Measurements from ENCODE around the gene PRSS1. TPM values are rescaled to one million over a fixed set of nuclear protein-coding genes. Genes with fewer than 3 reads are reported as not detected.

Gene PRSS1
- total and polyA plus RNA-seq, 2 donors (not counting 3 experiments of a cell fraction or from before 2014, with no cell fraction given): not detected

DNA sequence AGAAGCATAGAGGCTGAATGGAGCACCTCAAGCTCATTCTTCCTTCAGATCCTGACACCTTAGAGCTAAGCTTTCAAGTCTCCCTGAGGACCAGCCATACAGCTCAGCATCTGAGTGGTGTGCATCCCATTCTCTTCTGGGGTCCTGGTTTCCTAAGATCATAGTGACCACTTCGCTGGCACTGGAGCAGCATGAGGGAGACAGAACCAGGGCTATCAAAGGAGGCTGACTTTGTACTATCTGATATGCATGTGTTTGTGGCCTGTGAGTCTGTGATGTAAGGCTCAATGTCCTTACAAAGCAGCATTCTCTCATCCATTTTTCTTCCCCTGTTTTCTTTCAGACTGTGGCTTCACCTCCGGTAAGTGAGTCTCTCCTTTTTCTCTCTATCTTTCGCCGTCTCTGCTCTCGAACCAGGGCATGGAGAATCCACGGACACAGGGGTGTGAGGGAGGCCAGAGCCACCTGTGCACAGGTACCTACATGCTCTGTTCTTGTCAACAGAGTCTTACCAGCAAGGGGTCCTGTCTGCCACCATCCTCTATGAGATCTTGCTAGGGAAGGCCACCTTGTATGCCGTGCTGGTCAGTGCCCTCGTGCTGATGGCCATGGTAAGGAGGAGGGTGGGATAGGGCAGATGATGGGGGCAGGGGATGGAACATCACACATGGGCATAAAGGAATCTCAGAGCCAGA lies 52.5 kb downstream of the PRSS1 start:
- intact Hi-C loops (cut with micrococcal nuclease) (no loop called here), dilution Hi-C loops (cut with MboI; ENCODE audit: extremely low pct_ligation_motif_present, low sequenced_read_pairs) (no loop called here)
- no TSS peak for BruUV-seq (replicated peaks)
- Histone ChIP-seq H3K9ac (replicated peaks; ENCODE audit: extremely low read depth, insufficient read depth, low read length) (no peak overlapping the region), H3K36me3 (ENCODE audit: control insufficient read depth in 2 of 2, extremely low read depth in 1 of 2, insufficient read depth in 2 of 2, low read length in 2 of 2) (peaks cover 0 to 9% of the 10 kb centered on the region in 2 experiments), H3K9me3 (replicated peaks; ENCODE audit: control insufficient read depth, insufficient read depth, low read length) (no peaks in the 10 kb centered on the region), H4K20me1 (replicated peaks; ENCODE audit: control insufficient read depth, extremely low read depth, insufficient read depth, low read length) (no peaks in the 10 kb centered on the region), H3K27me3 (ENCODE audit: control insufficient read depth in 2 of 2, insufficient read depth in 2 of 2, low read length in 2 of 2) (no peaks in the 10 kb centered on the region), H3K79me2 (ENCODE audit: control insufficient read depth, insufficient read depth, low read length) (peaks cover 57% of the 10 kb centered on the region), H3K27ac (ENCODE audit: insufficient read depth, low read depth, low read length) (no peak overlapping the region), H3K4me3 (replicated peaks in 1 of 3; ENCODE audit: insufficient read depth in 1 of 3, low read depth in 1 of 3, low read length in 3 of 3) (no peak overlapping the region), H3K4me2 (ENCODE audit: insufficient read depth, low read length) (no peak overlapping the region), H2AFZ (ENCODE audit: low read depth, low read length) (no peak overlapping the region), H3K9me1 (replicated peaks; ENCODE audit: control insufficient read depth, extremely low read depth, insufficient read depth, low read length) (no peaks in the 10 kb centered on the region), H3K4me1 (ENCODE audit: control insufficient read depth, extremely low read depth, insufficient read depth, low read length) (peaks cover 34% of the 10 kb centered on the region)
- ChIA-PET POLR2A (no interaction called here), CTCF (interaction anchor here (2.0 kb wide), 1 partner anchor 9 kb away, joined by 8 read pairs; no protein-coding TSS in a partner anchor)
- DNase-seq (ENCODE audit: low read depth, low spot score): no peak
- no peak for FAIRE-seq
- TF ChIP-seq POLR2AphosphoS5 (IDR thresholded peaks at IDR 0.05; ENCODE audit: insufficient read depth, low read depth, low read length): no peak
- no peak for TF ChIP-seq JUN (IDR thresholded peaks at IDR 0.05; ENCODE audit: borderline replicate concordance, insufficient read depth, insufficient read length, low read depth)
- TF ChIP-seq, protein P1, sequence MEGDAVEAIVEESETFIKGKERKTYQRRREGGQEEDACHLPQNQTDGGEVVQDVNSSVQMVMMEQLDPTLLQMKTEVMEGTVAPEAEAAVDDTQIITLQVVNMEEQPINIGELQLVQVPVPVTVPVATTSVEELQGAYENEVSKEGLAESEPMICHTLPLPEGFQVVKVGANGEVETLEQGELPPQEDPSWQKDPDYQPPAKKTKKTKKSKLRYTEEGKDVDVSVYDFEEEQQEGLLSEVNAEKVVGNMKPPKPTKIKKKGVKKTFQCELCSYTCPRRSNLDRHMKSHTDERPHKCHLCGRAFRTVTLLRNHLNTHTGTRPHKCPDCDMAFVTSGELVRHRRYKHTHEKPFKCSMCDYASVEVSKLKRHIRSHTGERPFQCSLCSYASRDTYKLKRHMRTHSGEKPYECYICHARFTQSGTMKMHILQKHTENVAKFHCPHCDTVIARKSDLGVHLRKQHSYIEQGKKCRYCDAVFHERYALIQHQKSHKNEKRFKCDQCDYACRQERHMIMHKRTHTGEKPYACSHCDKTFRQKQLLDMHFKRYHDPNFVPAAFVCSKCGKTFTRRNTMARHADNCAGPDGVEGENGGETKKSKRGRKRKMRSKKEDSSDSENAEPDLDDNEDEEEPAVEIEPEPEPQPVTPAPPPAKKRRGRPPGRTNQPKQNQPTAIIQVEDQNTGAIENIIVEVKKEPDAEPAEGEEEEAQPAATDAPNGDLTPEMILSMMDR (IDR thresholded peaks at IDR 0.05; ENCODE audit: extremely low read depth in 1 of 2, insufficient read depth in 1 of 2, low read depth in 1 of 2, low read length in 2 of 2): no peak
- TF ChIP-seq, protein P2, sequence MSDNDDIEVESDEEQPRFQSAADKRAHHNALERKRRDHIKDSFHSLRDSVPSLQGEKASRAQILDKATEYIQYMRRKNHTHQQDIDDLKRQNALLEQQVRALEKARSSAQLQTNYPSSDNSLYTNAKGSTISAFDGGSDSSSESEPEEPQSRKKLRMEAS (IDR thresholded peaks at IDR 0.05; ENCODE audit: insufficient read depth, insufficient read length): no peak
- TF ChIP-seq FOS (IDR thresholded peaks at IDR 0.05; ENCODE audit: borderline replicate concordance, insufficient read depth, low read length): no peak
- no peak for TF ChIP-seq POLR2A (IDR thresholded peaks at IDR 0.05; ENCODE audit: low read depth, low read length)
- no peak for TF ChIP-seq MYC (IDR thresholded peaks at IDR 0.05; ENCODE audit: low read depth, low read length)
- TF ChIP-seq EZH2 (IDR thresholded peaks at IDR 0.05; ENCODE audit: borderline replicate concordance, low read depth, low read length, severe bottlenecking): no peak
- TF ChIP-seq GATA2 (IDR thresholded peaks at IDR 0.05; ENCODE audit: insufficient read depth, insufficient read length, low read depth, low read length): no peak

Data from endothelial cell of umbilical vein (primary cell).